HepG2 (cell line): ENCODE results near the gene GPR173. TPM values are rescaled to one million over a fixed set of nuclear protein-coding genes. Genes with fewer than 3 reads are reported as not detected.

Experiments
- ATAC-seq: fragments of 200-7000 bp; cut with Tn5 transposase; 3 replicates; pipeline ENCODE4 v1.9.1; 2020; ENCODE audit warnings: mild to moderate bottlenecking, moderate library complexity
- BruUV-seq: library from RNA; stranded (reverse); fragments of 400-500 nt; replicated peaks from 2 replicates; lab custom pipeline; 2021; lab: Mats Ljungman, UMichigan
- CTCF ChIA-PET: fragments of 300-600 bp; formaldehyde crosslinking; extraction: SDS; loops from one replicate; lab custom pipeline; 2021; ENCODE audit warnings: low total read pairs, inconsistent platforms, low intra/inter-chr PET ratio; lab: Yijun Ruan, JAX
- POLR2A ChIA-PET: fragments of 350-600 bp; sonication (Branson Sonifier 250); formaldehyde crosslinking; loops from one replicate; lab custom pipeline; 2020; ENCODE audit warnings: antibody characterized with exemption, inconsistent platforms; lab: Yijun Ruan, JAX
- DNase-seq: peaks from one replicate; pipeline ENCODE4 v3.0.0-alpha.2; 2015; ENCODE audit warnings: low spot score
- FAIRE-seq: peaks from 3 replicates; lab custom pipeline; 2011; peaks lifted over from hg19 to GRCh38; lab: Jason Lieb, UNC
- H2AFZ ChIP-seq: one replicate; pipeline ENCODE4 v1.6.1; 2011; ENCODE audit warnings: low read length, inconsistent platforms
- H3K27ac ChIP-seq: fragments of 300-600 bp; 3 replicates; pipeline ENCODE4 v1.8.0; 2011; ENCODE audit warnings: mixed run types, mild to moderate bottlenecking, mixed read lengths, low read length, inconsistent platforms; ENCODE audit not compliant: insufficient read depth; ENCODE audit errors: extremely low read length
- H3K27me3 ChIP-seq, 2 experiments: fragments of 200-600 bp in 1 of 2; 2 replicates in 1 of 2; 3 replicates in 1 of 2; pipeline versions ENCODE4 v1.6.0 to v1.8.0; 2011; ENCODE audit warnings: low read length in 2 of 2, mild to moderate bottlenecking in 2 of 2, moderate library complexity in 2 of 2, inconsistent platforms in 1 of 2; ENCODE audit not compliant: insufficient read depth in 2 of 2, control insufficient read depth in 1 of 2
- H3K36me3 ChIP-seq, 2 experiments: fragments of 200-600 bp in 1 of 2; replicated peaks in 1 of 2; 2 replicates in 1 of 2; 3 replicates in 1 of 2; pipeline versions ENCODE4 v1.5.1 to v1.8.0; 2011; ENCODE audit warnings: low read length in 2 of 2, inconsistent platforms in 1 of 2; ENCODE audit not compliant: insufficient read depth in 2 of 2, control insufficient read depth in 1 of 2
- H3K4me1 ChIP-seq: 2 replicates; pipeline ENCODE4 v1.5.1; 2012; ENCODE audit warnings: low read length, inconsistent platforms; ENCODE audit not compliant: insufficient read depth
- H3K4me2 ChIP-seq: 2 replicates; pipeline ENCODE4 v1.6.0; 2011; ENCODE audit warnings: low read depth, low read length, inconsistent platforms
- H3K4me3 ChIP-seq, 3 experiments: fragments of 200-600 bp in 1 of 3; sonication (generic), shearing (Covaris generic) in 1 of 3; replicated peaks in 1 of 3; 2 replicates each; pipeline ENCODE4 v1.5.1; 2011 to 2016; ENCODE audit warnings: low read length in 3 of 3, inconsistent platforms in 2 of 3, low read depth in 2 of 3, mild to moderate bottlenecking in 2 of 3, control low read depth in 1 of 3, mixed read lengths in 1 of 3; ENCODE audit not compliant: insufficient read depth in 1 of 3
- H3K79me2 ChIP-seq: one replicate; pipeline ENCODE4 v1.6.1; 2011; ENCODE audit warnings: low read length, inconsistent platforms; ENCODE audit not compliant: insufficient read depth
- H3K9ac ChIP-seq: 2 replicates; pipeline ENCODE4 v1.6.0; 2011; ENCODE audit warnings: mild to moderate bottlenecking, low read depth, low read length, inconsistent platforms; ENCODE audit not compliant: insufficient read depth
- H3K9me3 ChIP-seq: 2 replicates; pipeline ENCODE4 v1.5.1; 2012; ENCODE audit warnings: mild to moderate bottlenecking, low read length
- H4K20me1 ChIP-seq: 2 replicates; pipeline ENCODE4 v1.6.0; 2011; ENCODE audit warnings: inconsistent platforms, mild to moderate bottlenecking, low read length, moderate library complexity; ENCODE audit not compliant: insufficient read depth
- EEA1 ChIP-seq: sonication (generic); formaldehyde crosslinking; IDR thresholded peaks from 2 replicates; pipeline ENCODE4 v1.5.1; 2020; ENCODE audit warnings: mild to moderate bottlenecking, missing genetic modification reagents, borderline replicate concordance
- GTF2F1 ChIP-seq: fragments of 150-350 bp; IDR thresholded peaks from 2 replicates; pipeline ENCODE4 v1.6.1; 2014; ENCODE audit warnings: low read length
- MAX ChIP-seq: IDR thresholded peaks from 2 replicates; pipeline ENCODE4 v1.6.1; 2012; ENCODE audit warnings: inconsistent platforms
- MEIS2 ChIP-seq: sonication (generic); formaldehyde crosslinking; IDR thresholded peaks from 2 replicates; pipeline ENCODE4 v1.9.0; 2021; ENCODE audit warnings: mild to moderate bottlenecking, missing genetic modification reagents
- PCBP2 ChIP-seq: fragments of 200-400 bp; formaldehyde crosslinking; optimal IDR thresholded peaks from 2 replicates; pipeline ENCODE3; 2018; ENCODE audit warnings: low read length, low read depth; ENCODE audit not compliant: poor library complexity, severe bottlenecking
- POGZ ChIP-seq: sonication (generic); formaldehyde crosslinking; IDR thresholded peaks from 2 replicates; pipeline ENCODE4 v1.4.0; 2020; ENCODE audit warnings: mild to moderate bottlenecking, missing genetic modification reagents
- SMC3 ChIP-seq: IDR thresholded peaks from 2 replicates; pipeline ENCODE4 v1.6.1; 2011; ENCODE audit warnings: low read length, improper control_type of control experiment
- STAG1 ChIP-seq: sonication (generic); formaldehyde crosslinking; IDR thresholded peaks from 2 replicates; pipeline ENCODE4 v1.4.0; 2020; ENCODE audit warnings: missing genetic modification reagents
- ZFP91 ChIP-seq: sonication (generic); formaldehyde crosslinking; IDR thresholded peaks from 2 replicates; pipeline ENCODE4 v1.9.0; 2022; ENCODE audit warnings: missing genetic modification reagents, mild to moderate bottlenecking, borderline replicate concordance
- ZNF225 ChIP-seq: sonication (generic); formaldehyde crosslinking; IDR thresholded peaks from 2 replicates; pipeline ENCODE4 v1.4.0; 2020; ENCODE audit warnings: mild to moderate bottlenecking, missing genetic modification reagents
- ZNF253 ChIP-seq: sonication (generic); formaldehyde crosslinking; IDR thresholded peaks from 2 replicates; pipeline ENCODE4 v1.8.0; 2022; ENCODE audit warnings: mild to moderate bottlenecking, missing genetic modification reagents, borderline replicate concordance
- ZNF264 ChIP-seq: sonication (generic); formaldehyde crosslinking; IDR thresholded peaks from 2 replicates; pipeline ENCODE4 v1.4.0; 2020; ENCODE audit warnings: missing genetic modification reagents
- ZNF329 ChIP-seq: sonication (generic); formaldehyde crosslinking; IDR thresholded peaks from 2 replicates; pipeline ENCODE4 v1.9.0; 2021; ENCODE audit warnings: low read depth, mild to moderate bottlenecking, missing genetic modification reagents
- ZNF558 ChIP-seq: sonication (generic); formaldehyde crosslinking; IDR thresholded peaks from 2 replicates; pipeline ENCODE4 v1.9.0; 2022; ENCODE audit warnings: mild to moderate bottlenecking, missing genetic modification reagents, borderline replicate concordance
- ZNF629 ChIP-seq: sonication (generic); formaldehyde crosslinking; conservative IDR thresholded peaks from 2 replicates; pipeline ENCODE4 v1.5.0; 2020; ENCODE audit warnings: missing genetic modification reagents
- ZUFSP ChIP-seq: sonication (generic); formaldehyde crosslinking; IDR thresholded peaks from 2 replicates; pipeline ENCODE4 v1.9.0; 2021; ENCODE audit warnings: missing genetic modification reagents, mild to moderate bottlenecking, borderline replicate concordance
- WGBS: methylation state at CpG from one replicate; pipeline ENCODE4 v1.1.6; 2017; ENCODE audit warnings: low lambda C conversion rate; 5-methylcytosine and 5-hydroxymethylcytosine counted together
- in situ Hi-C: cut with HindIII; loops from 2 replicates; pipeline ENCODE4 v1.10.0; 2017; ENCODE audit warnings: low pct_unique_long_range_greater_than_20kb; ENCODE audit not compliant: extremely low pct_ligation_motif_present
- intact Hi-C: fragments of 100-400 bp; cut with micrococcal nuclease; formaldehyde crosslinking; loops from one replicate; pipeline ENCODE4 v1.10.0; 2022; ENCODE audit not compliant: unreplicated experiment
- polyA plus RNA-seq, 8 experiments: library from polyadenylated mRNA; depleted of rRNA in 3 of 8; stranded (reverse) in 7 of 8; unstranded in 1 of 8; fragments of >200 nt; fragmentation: Illumina TruSeq in 4 of 8; extraction: Trizol in 4 of 8; gene quantifications; 2 replicates each; pipeline versions ENCODE4 v1.2.1 to v1.2.3, GENCODE V29; 2011 to 2016; ENCODE audit warnings: low read depth in 4 of 8, missing spikeins in 1 of 8, mixed read lengths in 1 of 8; ENCODE audit not compliant: insufficient read depth in 1 of 8
- total RNA-seq, 5 experiments: library from RNA; depleted of rRNA; stranded (reverse); fragments of >200 nt; fragmentation: Illumina TruSeq; extraction: Trizol; gene quantifications; 2 replicates each; pipeline ENCODE4 v1.2.3, GENCODE V29; 2016; ENCODE audit warnings: low read depth in 1 of 5
- TF ChIP-seq, protein P1 (sequence below): sonication (generic); formaldehyde crosslinking; conservative IDR thresholded peaks from 2 replicates; pipeline ENCODE4 v1.5.0; 2020; ENCODE audit warnings: missing genetic modification reagents
- TF ChIP-seq, protein P2 (sequence below): sonication (generic); formaldehyde crosslinking; IDR thresholded peaks from 2 replicates; pipeline ENCODE4 v1.5.0; 2020; ENCODE audit warnings: mild to moderate bottlenecking, missing genetic modification reagents, moderate library complexity

The GPR173 gene
- total and polyA plus RNA-seq, 2 of the 13 experiments (the other 11 are each of a cell fraction or from before 2014, with no cell fraction given), result 0.04 TPM; not detected in 1

DNA sequence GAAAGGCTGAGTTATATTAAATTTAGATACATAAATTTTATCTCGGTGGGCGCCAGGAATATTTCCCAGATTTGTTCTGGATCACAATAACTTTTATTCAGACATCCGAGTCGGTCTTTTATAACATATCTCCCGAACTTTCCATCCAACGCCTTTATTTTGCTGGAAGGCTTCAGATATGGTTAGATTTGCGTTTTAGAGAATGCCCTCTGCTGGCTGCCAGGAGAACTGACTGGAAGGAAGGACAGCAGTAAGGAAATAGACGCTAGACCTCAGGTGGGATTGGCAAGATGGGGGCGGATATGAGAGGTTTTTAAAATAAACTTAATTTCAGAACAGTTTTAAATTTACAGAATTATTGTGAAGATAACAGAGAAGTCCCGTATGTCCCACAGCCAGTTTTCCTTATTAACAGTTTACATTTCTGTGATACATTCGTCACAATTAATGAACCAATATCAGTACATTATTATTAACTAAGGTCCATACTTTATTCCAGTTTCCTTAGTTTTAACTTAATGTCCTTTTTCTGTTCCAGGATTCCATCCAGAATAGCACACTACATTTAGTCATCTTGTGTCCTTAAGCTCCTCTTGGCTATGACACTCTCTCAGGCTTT, 40.7 kb downstream of the GPR173 start:
- Histone ChIP-seq H3K4me1 (no peaks in the 10 kb centered on the region), H3K9ac (no peak overlapping the region), H2AFZ (no peak overlapping the region), H4K20me1 (no peaks in the 10 kb centered on the region), H3K27ac (no peak overlapping the region), H3K36me3 (peaks cover 4 to 5% of the 10 kb centered on the region in 2 experiments; a peak in 2 of 5 replicates), H3K79me2 (no peaks in the 10 kb centered on the region), H3K27me3 (no peaks in the 10 kb centered on the region), H3K4me2 (no peak overlapping the region), H3K4me3 (no peak overlapping the region), H3K9me3 (no peaks in the 10 kb centered on the region)
- in situ Hi-C loops, result no loop called here
- FAIRE-seq (peak; percentile 88), ATAC-seq (no peak), DNase-seq (no peak)
- WGBS, result 19% methylated on average over 11 of the region's 11 CpGs
- no TSS peak for BruUV-seq
- POLR2A ChIA-PET, result no interaction called here
- CTCF ChIA-PET, result interaction anchor here (0.8 kb wide), 1 partner anchor 17 kb away, joined by 4 read pairs; no protein-coding TSS in a partner anchor
- intact Hi-C loops, result loop anchor here (1.0 kb wide), 1 partner anchor 18 kb away; no protein-coding TSS in a partner anchor
- TF ChIP-seq, protein P1, sequence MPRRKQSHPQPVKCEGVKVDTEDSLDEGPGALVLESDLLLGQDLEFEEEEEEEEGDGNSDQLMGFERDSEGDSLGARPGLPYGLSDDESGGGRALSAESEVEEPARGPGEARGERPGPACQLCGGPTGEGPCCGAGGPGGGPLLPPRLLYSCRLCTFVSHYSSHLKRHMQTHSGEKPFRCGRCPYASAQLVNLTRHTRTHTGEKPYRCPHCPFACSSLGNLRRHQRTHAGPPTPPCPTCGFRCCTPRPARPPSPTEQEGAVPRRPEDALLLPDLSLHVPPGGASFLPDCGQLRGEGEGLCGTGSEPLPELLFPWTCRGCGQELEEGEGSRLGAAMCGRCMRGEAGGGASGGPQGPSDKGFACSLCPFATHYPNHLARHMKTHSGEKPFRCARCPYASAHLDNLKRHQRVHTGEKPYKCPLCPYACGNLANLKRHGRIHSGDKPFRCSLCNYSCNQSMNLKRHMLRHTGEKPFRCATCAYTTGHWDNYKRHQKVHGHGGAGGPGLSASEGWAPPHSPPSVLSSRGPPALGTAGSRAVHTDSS (CRISPR knock-in tag), result no peak
- no peak for TF ChIP-seq GTF2F1
- TF ChIP-seq ZNF558, result no peak
- no peak for TF ChIP-seq POGZ (CRISPR knock-in tag)
- TF ChIP-seq ZNF329 (CRISPR knock-in tag), result no peak
- TF ChIP-seq ZNF629 (CRISPR knock-in tag), result no peak
- TF ChIP-seq EEA1 (CRISPR knock-in tag), result no peak
- no peak for TF ChIP-seq ZNF264
- TF ChIP-seq PCBP2, result no peak
- TF ChIP-seq STAG1, result peak; percentile 24; the same call in 1 of the 2 replicates
- no peak for TF ChIP-seq ZUFSP (CRISPR knock-in tag)
- peak; percentile 48 for TF ChIP-seq SMC3
- TF ChIP-seq ZFP91 (CRISPR knock-in tag), result no peak
- no peak for TF ChIP-seq ZNF253 (CRISPR knock-in tag)
- TF ChIP-seq MAX, result no peak
- no peak for TF ChIP-seq MEIS2 (CRISPR knock-in tag)
- TF ChIP-seq, protein P2, sequence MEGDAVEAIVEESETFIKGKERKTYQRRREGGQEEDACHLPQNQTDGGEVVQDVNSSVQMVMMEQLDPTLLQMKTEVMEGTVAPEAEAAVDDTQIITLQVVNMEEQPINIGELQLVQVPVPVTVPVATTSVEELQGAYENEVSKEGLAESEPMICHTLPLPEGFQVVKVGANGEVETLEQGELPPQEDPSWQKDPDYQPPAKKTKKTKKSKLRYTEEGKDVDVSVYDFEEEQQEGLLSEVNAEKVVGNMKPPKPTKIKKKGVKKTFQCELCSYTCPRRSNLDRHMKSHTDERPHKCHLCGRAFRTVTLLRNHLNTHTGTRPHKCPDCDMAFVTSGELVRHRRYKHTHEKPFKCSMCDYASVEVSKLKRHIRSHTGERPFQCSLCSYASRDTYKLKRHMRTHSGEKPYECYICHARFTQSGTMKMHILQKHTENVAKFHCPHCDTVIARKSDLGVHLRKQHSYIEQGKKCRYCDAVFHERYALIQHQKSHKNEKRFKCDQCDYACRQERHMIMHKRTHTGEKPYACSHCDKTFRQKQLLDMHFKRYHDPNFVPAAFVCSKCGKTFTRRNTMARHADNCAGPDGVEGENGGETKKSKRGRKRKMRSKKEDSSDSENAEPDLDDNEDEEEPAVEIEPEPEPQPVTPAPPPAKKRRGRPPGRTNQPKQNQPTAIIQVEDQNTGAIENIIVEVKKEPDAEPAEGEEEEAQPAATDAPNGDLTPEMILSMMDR, result peak; percentile 60
- no peak for TF ChIP-seq ZNF225 (CRISPR knock-in tag)
